SK-N-MC (cell line): ENCODE measurements around the gene TBRG4.

Experiments
- EZH2 ChIP-seq: fragments of 200-600 bp; sonication (generic); IDR thresholded peaks from one replicate; pipeline ENCODE4 v1.6.1; 2017; ENCODE audit warnings: antibody characterized with exemption
- POLR2AphosphoS5 ChIP-seq: IDR thresholded peaks from 2 replicates; pipeline ENCODE4 v1.6.1; 2012; ENCODE audit warnings: mild to moderate bottlenecking, low read depth, low read length, borderline replicate concordance

DNA sequence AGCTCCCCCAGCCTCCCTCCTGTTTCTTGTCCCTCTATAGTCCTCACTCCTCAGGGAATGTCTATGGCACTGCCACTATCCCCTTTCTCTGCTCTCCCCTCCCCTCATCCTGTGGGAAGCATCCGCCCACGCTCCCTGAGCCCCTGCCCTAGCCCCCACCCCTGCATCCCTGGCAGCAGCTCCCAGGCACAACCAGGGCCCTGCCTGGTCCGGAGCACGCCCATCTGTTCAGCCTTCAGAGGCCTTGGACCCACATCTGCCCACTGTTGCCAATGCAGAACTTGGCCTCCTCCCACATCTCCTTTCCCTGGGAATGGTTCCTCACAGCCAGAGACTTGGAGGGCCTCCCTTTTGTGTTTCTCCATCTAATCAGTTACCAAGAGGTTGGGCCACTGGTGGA lies 20.4 kb upstream of the TBRG4 start:
- TF ChIP-seq EZH2, result no peak
- TF ChIP-seq POLR2AphosphoS5, result no peak
